ENCODE results near the gene MS4A4A.

Gene MS4A4A

DNA sequence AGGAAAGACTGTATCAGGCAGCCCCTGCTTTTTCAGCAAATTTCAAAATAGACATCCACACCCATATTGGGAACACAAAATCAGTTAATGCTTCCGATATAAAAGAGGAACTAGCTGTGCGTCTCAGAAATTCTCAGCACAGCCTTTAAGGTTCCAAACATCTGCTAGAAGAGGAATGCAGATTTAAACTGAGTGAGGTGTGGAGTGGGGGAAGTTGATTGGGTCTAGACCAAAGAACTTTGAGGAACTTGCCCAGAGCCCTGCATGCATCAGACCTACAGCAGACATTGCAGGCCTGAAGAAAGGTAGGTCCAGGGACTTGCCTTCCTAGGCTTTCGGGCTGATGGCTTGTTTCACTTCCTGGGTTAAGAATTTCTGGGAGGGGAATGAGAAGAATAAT, at the start of gene MS4A4A:
TSS of gene MS4A4A (plus strand) at position 255 of the 400 bp plus-strand sequence. CDS start at position 265, 10 bp downstream.
- DNase-seq (ENCODE audit: insufficient read length, low spot score) (no peak), FAIRE-seq (no peak)
- TF ChIP-seq POLR2A (IDR thresholded peaks at IDR 0.05; ENCODE audit: low read depth, low read length), result no peak

DNA sequence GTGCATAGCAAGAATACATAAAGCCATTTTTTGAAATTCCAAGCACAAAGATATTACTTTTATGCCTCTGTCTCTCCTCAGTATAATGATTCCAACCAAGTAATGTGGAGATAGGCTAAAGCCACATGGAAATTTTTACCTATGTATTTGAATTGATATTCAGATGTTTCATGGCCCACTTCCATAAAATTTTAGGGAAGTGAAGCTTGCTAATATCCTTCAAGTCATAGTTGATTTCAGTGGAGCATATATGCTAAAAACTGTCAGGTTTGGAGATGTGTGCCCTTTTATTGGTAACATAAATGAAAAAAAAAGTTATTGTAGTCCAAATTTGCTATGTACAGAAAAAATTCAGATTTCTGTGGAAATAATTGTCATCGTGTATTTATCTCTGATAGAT, 49.8 kb upstream of the MS4A4A start:
- DNase-seq (ENCODE audit: insufficient read length, low spot score), result no peak
- no peak for FAIRE-seq
- TF ChIP-seq POLR2A (IDR thresholded peaks at IDR 0.05; ENCODE audit: low read depth, low read length), result no peak

DNA sequence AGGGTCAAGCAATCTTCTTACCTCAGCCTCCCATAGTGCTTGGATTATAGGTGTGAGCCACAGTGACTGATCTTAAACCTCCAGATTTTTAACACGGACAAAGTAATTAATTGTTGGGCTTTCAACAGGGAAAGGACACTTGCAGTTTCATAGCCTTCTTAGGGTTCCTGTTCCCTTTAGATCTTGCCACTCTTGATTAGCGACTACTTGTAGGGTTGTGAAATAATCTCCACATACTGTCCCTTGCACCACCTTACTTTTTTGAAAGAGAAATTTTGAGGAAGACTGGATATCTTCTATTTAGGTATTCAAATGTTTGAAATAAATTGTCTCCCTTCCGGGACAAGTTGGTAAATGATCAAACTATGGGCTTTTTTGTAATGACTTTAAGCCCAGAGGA, 45.1 kb upstream of the MS4A4A start:
- DNase-seq (ENCODE audit: insufficient read length, low spot score), result no peak

DNA sequence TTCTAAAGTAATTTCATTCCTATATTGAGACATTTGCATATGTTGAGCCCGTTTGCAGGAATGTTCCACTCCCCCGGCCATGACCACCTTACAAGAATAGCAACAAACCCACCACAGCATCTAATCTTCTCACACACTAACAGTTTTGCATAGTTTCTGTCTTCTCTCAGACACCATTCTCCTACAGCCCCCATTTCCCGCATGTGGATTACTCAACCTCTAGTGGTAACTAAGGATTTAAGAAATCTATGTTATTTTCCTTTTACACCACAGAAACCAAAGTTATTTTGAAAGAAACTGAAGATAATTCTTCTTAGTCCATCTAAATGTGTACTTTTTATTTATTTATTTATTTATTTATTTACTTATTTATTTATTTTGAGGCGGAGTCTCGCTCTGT, 39.8 kb upstream of the MS4A4A start:
- no peak for FAIRE-seq
- no peak for TF ChIP-seq POLR2A (IDR thresholded peaks at IDR 0.05; ENCODE audit: low read depth, low read length)
- DNase-seq (ENCODE audit: insufficient read length, low spot score), result no peak

More for the DNA sequence above, 45.1 kb upstream of the MS4A4A start:
- FAIRE-seq, result no peak
- TF ChIP-seq POLR2A (IDR thresholded peaks at IDR 0.05; ENCODE audit: low read depth, low read length), result no peak

DNA sequence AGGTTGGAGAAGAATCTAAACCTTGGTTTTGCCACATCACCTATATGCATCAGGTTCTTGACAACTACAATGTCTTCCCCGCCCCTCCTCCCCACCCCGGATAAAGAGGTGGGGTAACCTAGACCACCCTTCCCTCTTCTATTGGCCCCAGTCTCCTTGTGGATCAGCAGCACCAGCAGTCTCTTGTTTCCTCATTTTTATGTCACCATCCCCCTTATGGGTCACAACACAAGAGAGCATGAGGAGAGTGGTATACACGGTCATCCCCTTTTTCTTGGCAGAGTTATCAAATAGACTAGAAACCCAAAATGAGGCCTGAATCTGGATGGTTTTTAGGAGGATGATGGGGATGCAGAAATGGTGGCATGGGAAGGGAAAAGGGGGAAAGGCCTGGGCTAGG, 38.7 kb upstream of the MS4A4A start:
- no peak for DNase-seq (ENCODE audit: insufficient read length, low spot score)
- TF ChIP-seq POLR2A (IDR thresholded peaks at IDR 0.05; ENCODE audit: low read depth, low read length), result no peak
- no peak for FAIRE-seq

DNA sequence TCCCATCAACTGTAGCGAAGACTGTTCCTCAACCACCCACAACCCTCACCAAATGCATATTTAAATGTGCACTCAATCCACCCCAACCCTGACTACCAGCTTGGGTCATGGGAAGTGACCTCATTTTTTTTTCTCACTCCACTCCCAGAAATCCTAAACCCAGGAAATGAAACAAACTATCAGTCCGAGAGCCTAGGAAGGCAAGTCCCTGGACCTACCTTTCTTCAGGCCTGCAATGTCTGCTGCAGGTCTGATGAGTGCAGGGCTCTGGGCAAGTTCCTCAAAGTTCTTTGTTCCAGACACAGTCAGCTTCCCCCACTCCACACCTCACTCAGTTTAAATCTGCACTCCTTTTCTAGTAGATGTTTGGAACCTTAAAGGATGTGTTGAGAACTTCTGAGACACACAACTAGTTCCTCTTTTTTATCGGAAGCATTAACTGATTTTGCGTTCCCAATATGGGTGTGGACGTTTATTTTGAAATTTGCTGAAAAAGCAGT, 37.7 kb upstream of the MS4A4A start, which contains the start of gene MS4A4E:
TSS of gene MS4A4E (minus strand) at position 398 of the 500 bp plus-strand sequence. CDS start 13,082 bp downstream, outside the sequence.
- FAIRE-seq, result no peak
- TF ChIP-seq POLR2A (IDR thresholded peaks at IDR 0.05; ENCODE audit: low read depth, low read length), result no peak
- no peak for DNase-seq (ENCODE audit: insufficient read length, low spot score)

DNA sequence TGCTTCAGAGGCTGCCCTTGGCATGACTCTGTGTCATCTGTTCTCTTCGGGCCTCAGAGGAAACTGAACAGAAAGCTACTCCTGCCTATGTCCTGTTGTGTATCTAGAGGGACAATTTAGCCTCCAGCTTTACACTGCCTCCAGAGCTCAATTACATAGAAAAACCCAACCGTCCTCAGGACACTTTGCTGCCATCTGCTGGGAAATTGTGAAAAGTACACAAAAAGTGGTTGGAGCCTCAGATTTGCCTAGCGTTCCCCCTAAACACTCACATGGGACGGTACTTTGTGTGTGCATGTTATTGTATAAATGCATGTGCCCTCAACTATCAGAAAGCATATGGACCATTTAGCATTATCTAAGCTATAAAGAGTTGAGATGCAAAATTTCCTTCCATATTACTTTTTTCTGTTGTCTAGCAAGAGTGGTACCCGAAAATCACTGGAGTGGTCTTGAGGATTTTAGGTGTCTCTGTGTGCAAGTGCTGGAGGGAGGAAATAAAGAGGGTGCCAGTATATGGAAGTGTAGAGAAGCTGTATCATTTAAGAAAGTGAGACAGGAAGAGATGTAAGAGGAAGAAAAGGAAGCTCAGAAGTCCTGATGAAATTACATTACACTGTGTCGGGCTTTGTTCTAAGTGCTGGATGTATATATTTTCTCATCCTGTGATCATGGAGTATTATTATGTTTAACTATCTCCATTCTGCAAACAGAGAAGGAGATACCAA, 28.8 kb upstream of the MS4A4A start:
- no peak for TF ChIP-seq POLR2A (IDR thresholded peaks at IDR 0.05; ENCODE audit: low read depth, low read length)
- FAIRE-seq, result no peak
- no peak for DNase-seq (ENCODE audit: insufficient read length, low spot score)

DNA sequence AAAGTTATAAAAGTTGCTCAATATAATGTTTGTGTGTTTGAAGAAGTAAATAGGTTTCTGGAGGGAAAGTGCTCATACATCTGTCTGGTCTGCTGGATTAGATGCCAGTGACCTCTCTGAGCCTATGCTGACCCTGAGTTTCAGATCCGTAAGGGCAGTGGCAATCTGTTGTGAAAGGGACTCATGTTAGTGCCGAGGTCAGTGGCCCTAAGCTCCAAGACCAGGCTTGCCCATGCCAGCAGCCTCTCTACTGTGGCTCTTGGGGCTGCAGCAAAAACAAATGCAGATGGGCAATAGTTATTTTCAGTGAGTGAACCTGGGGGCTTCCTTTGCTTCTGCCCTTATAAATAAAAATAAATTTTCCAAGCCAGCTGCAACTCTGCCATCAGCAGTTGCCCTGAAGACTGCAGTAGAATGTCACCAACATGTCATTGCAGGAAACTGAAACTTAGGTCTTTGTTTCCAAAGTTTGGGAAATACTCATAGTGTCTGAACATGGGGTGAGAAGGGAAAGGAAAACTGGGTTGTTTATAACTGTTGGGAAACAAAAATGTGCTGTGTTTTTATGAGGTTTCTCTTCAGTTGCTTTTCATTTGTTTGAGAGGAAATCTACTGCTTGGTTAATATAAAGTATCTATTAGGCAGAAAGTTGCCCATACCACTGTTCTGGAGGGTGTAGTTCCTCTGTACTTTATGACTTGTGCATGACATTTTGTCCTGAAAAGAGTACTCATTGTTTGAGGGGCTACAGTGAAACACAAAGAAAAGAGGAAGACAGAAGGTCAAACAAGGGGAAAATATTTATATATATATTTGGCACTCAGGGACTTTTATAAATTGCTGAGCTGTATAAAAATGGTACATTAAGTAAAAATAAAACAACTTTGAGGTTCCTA, 28.0 kb upstream of the MS4A4A start:
- DNase-seq (ENCODE audit: insufficient read length, low spot score) (no peak), FAIRE-seq (no peak)
- no peak for TF ChIP-seq POLR2A (IDR thresholded peaks at IDR 0.05; ENCODE audit: low read depth, low read length)

DNA sequence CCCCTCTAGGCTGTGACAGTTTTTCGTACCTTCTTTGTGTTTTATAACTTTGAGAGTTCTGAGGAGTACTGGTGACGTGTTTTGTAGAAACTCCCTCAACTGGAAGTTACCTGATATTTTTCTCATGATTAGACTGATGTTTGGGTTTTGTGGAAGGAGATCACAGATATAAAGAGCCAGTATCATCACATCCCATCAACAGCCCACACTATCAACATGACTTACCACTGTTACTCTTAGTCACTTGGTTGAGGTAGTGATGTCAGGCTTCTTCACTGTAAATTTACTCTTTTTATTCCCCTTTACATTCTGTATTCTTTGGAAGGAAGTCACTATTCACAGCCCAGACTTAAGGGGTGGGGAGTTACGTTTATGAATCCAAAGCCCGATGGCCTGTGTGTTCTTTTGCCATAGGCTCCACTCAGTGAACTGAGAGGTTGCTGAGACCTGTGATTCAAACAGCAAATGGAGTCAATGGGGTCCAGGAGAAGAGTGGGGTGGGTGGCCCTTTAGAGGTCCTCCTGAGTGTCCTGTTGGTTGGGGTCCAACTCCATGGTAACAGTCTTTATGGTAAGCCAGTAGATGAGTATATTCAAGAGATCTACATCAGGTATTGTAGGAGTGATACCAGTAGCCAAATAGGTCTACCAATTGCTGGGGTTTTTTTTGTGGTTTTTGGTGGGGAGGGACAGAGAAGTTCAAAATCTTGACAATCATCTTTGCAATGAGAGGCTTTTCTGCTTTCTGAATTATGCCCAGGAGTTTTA, 22.3 kb upstream of the MS4A4A start:
- TF ChIP-seq POLR2A (IDR thresholded peaks at IDR 0.05; ENCODE audit: low read depth, low read length), result no peak
- DNase-seq (ENCODE audit: insufficient read length, low spot score), result no peak
- FAIRE-seq, result no peak

DNA sequence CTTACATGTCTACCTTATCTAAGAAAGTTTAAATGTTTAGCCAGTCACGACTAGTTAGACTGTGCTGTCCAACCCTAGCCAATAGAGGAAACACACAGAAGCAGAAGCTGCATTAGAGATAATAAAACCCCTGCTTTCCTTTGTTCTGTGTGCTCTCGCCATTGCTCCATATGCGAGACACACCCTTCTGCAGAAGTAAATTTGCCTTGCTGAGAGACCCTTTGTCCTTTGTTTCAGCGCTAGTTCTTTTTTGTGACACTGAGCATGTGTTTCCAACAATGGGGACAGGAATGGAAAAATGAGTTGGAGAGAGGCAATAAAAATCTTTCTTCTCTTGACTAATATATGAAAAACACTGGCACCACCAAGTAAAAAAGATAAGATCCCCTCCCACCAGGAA, 19.5 kb upstream of the MS4A4A start:
- DNase-seq (ENCODE audit: insufficient read length, low spot score) (no peak), FAIRE-seq (no peak)
- no peak for TF ChIP-seq POLR2A (IDR thresholded peaks at IDR 0.05; ENCODE audit: low read depth, low read length)

DNA sequence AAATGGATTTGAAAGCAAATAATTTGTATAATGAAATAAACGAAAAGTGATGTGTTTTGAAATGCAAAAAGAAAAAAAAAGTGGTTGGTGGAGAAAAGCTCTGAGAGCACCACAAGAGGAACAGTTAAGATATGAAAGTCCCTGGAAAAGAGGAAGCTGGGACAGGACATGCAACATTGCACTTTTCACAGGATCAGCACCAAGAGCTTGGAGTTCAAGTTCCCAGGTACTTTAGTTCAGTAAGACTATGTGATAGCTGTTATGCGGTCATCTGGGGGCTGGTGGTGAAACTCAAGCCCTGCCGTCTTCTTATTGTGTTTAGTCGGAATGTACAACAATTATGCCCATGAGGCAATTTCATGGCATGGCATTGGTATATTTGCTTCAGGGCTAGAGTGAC, 17.1 kb upstream of the MS4A4A start:
- DNase-seq (ENCODE audit: insufficient read length, low spot score), result no peak
- TF ChIP-seq POLR2A (IDR thresholded peaks at IDR 0.05; ENCODE audit: low read depth, low read length), result no peak
- FAIRE-seq, result no peak

DNA sequence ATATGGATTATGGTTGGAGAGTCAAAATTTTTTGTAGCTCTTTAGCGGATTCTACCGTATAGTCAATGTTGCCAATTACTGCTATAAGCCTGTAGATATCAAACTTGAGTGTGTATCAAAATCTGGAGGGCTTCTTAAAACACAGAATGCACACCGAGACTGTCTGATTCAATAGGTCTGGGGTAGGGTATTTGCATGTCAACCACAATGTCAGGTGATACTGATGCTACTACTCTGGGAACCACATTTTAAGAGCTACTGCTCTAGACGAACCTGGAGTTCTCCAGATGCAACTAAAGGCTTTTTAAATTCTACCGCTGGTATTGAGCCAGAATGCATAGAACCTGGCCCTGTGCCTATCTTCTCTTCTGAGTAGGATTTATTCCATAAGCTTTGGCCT, 15.8 kb upstream of the MS4A4A start:
- no peak for TF ChIP-seq POLR2A (IDR thresholded peaks at IDR 0.05; ENCODE audit: low read depth, low read length)
- FAIRE-seq (no peak), DNase-seq (ENCODE audit: insufficient read length, low spot score) (no peak)

DNA sequence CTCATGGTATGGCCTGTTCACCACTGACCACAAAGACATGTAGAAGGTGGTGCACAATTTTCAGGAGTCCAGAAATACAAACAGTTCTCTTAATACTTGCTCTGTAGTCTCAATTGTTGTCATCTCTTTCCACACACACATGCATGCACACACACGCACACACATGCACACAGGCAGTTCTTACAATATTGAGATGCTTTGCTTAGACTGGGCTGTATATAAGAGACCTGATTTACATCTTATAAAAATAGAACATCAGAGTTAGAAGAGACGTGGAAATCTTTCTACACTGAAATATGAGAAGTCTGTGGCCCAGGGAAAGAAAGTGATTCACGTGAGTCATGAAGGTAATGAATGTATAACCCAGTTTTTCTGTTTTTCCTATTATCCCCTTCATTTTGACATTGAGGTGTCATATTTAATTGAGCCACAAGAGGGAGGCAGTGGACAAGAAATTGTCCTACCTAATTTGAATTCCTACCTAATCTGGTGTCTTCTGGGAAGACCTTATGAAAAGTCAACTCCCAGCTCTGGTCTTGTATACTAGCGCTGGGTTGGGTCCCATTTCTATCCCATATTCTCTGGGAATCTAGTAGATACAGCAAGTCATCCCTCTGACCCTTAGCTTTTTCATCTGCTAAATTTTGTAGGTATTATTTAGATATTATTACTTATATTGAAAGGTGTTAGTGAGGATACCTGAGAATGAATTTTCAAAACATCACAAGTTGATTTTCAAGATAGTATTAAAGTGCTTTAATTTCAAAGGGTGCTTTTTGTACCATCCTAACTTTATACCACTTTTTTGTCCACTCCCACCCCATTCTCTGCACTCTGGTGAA, 14.9 kb upstream of the MS4A4A start:
- FAIRE-seq (peak; percentile 67), DNase-seq (ENCODE audit: insufficient read length, low spot score) (peak; percentile 2)
- TF ChIP-seq POLR2A (IDR thresholded peaks at IDR 0.05; ENCODE audit: low read depth, low read length), result no peak
